ENCODE data around the gene CTRL. TPM values are rescaled to one million over a fixed set of nuclear protein-coding genes. Genes with fewer than 3 reads are reported as not detected.

Gene CTRL
- total and polyA plus RNA-seq, 7 donors: 0.71 to 2.1 (median 1.2) TPM; not detected in 3

DNA sequence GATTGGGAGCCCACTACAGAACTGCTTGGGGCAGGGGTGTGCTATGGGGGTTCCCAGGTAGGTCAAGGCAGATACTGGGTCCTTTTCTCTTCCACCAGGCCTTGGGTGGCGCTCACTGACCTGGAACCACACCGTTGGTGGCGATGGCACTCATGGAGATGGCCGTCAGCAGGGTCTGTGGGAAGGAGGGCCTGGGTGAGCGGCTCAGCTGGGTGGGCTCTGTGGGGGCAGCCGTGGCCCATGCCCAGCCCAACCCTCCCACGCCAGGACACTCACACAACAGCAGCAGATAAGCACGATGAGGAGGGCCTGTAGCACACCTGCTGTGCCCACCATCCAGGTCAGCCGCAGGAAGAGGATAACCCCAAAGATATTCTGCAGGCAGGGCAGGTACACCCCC is 26.0 kb upstream of the CTRL start:
- Histone ChIP-seq H3K27ac (peak overlapping the region in 2 of 4 donors; percentile 4 to 60), H3K4me1 (peaks cover 0 to 35% (median 26%) of the 10 kb centered on the region in 4 donors), H3K36me3 (peaks cover 33 to 99% (median 47%) of the 10 kb centered on the region in 4 donors), H3K4me3 (no peak overlapping the region), H3K9me3 (no peaks in the 10 kb centered on the region), H3K27me3 (no peaks in the 10 kb centered on the region)
- intact Hi-C loops (cut with DNase I): no loop called here
- WGBS, 2 donors: 95% methylated on average over 9 of the region's 9 CpGs
- TF ChIP-seq EP300 (IDR thresholded peaks at IDR 0.05) (no peak), POLR2AphosphoS5 (IDR thresholded peaks at IDR 0.05) (no peak), POLR2A (IDR thresholded peaks at IDR 0.05) (no peak), CTCF (IDR thresholded peaks at IDR 0.05) (no peak)
- DNase-seq: no peak

GRCh38 chr16:67954421-67955196 is 22.9 kb upstream of the CTRL start:
- TF ChIP-seq CTCF (IDR thresholded peaks at IDR 0.05) (no peak), POLR2A (IDR thresholded peaks at IDR 0.05) (no peak), EP300 (IDR thresholded peaks at IDR 0.05) (no peak), POLR2AphosphoS5 (IDR thresholded peaks at IDR 0.05) (no peak)
- H3K4me3 ChIP-seq: no peak overlapping the region
- intact Hi-C loops (cut with DNase I): no loop called here
- H3K27me3 ChIP-seq: no peaks in the 10 kb centered on the region
- 90% methylated on average over 10 of the region's 10 CpGs for WGBS, 2 donors
- peaks cover 0 to 27% (median 23%) of the 10 kb centered on the region in 4 donors for H3K4me1 ChIP-seq
- H3K27ac ChIP-seq: peak overlapping the region in 1 of 4 donors; percentile 34
- H3K9me3 ChIP-seq: no peaks in the 10 kb centered on the region
- H3K36me3 ChIP-seq: peaks cover 31 to 98% (median 42%) of the 10 kb centered on the region in 4 donors
- no peak for DNase-seq

- intact Hi-C loops (cut with DNase I): no loop called here
- no peak for DNase-seq
- TF ChIP-seq EP300 (IDR thresholded peaks at IDR 0.05) (no peak), CTCF (IDR thresholded peaks at IDR 0.05) (no peak), POLR2AphosphoS5 (IDR thresholded peaks at IDR 0.05) (no peak), POLR2A (IDR thresholded peaks at IDR 0.05) (no peak)
- Histone ChIP-seq H3K4me3 (no peak overlapping the region), H3K36me3 (peaks cover 36 to 98% (median 44%) of the 10 kb centered on the region in 4 donors), H3K27ac (peak overlapping the region in 1 of 4 donors; percentile 34), H3K9me3 (no peaks in the 10 kb centered on the region), H3K27me3 (no peaks in the 10 kb centered on the region), H3K4me1 (peaks cover 0 to 19% (median 15%) of the 10 kb centered on the region in 4 donors)
- 87 to 91% methylated on average over 8 of the region's 8 CpGs for WGBS, 2 donors
Observed at GRCh38 chr16:67953641-67954375, 22.1 kb upstream of the CTRL start.

DNA sequence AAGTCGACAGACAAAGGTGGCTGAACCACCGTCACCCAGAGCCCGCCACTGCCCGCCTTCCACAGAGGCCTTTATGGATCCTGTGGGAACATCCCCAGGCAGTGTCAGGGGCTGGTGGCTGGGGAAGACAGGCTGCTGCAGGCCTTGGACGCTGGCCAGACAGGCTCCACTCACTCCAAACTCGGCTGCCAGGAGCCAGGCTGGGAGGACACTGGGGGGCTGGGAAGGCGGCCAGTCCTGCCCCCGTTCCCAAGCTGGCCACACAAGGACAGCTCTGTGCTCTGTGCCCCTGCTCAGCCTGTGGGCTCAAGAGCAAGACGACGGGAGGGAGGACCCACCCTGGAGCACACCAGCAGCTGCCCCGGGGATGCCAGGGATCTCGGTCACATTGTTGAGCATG is 19.8 kb upstream of the CTRL start:
- DNase-seq: peak; percentile 84
- TF ChIP-seq POLR2A (IDR thresholded peaks at IDR 0.05): no peak
- TF ChIP-seq POLR2AphosphoS5 (IDR thresholded peaks at IDR 0.05): peak in 2 of 4 donors; percentile 41 to 49
- Histone ChIP-seq H3K36me3 (peaks cover 48 to 99% (median 57%) of the 10 kb centered on the region in 4 donors), H3K4me1 (peaks cover 0 to 18% (median 15%) of the 10 kb centered on the region in 4 donors), H3K9me3 (no peaks in the 10 kb centered on the region), H3K27ac (peak overlapping the region; percentile 24 to 59 (median 51)), H3K27me3 (no peaks in the 10 kb centered on the region), H3K4me3 (no peak overlapping the region)
- intact Hi-C loops (cut with DNase I): no loop called here
- 58 to 80% methylated on average over 12 of the region's 12 CpGs for WGBS, 2 donors

DNA sequence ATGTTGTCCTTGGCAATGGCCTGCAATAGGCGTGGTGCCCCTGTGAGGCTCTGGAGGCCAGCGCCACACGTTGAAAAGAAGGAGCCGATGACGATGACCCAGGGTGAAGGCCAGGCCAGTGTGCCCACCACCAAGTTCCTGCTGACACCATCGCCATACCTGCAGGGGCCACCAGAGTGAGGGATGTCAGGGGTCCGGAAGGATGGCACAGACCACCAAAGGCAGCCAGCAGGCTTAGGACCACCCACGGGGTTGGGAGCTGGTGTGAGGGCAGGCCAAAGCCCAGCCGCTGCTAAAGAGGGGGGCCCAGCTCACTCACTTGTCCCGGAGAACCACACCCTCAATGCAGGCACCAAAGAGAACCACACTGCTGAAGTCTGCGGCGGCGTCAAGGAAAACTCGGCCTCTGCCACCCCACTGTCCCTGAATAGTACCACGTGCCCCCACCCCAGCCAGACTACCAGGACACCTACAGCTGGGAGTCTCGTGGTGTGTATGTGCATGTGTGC is 18.7 kb upstream of the CTRL start:
- Histone ChIP-seq H3K36me3 (peaks cover 58 to 99% (median 66%) of the 10 kb centered on the region in 4 donors), H3K27ac (peak overlapping the region in 1 of 4 donors; percentile 59), H3K4me1 (peaks cover 0 to 21% (median 19%) of the 10 kb centered on the region in 4 donors), H3K9me3 (no peaks in the 10 kb centered on the region), H3K4me3 (no peak overlapping the region), H3K27me3 (no peaks in the 10 kb centered on the region)
- intact Hi-C loops (cut with DNase I): no loop called here
- WGBS, 2 donors: 80 to 94% methylated on average over 16 of the region's 16 CpGs
- TF ChIP-seq POLR2AphosphoS5 (IDR thresholded peaks at IDR 0.05): no peak
- TF ChIP-seq POLR2A (IDR thresholded peaks at IDR 0.05): no peak
- no peak for TF ChIP-seq CTCF (IDR thresholded peaks at IDR 0.05)
- TF ChIP-seq EP300 (IDR thresholded peaks at IDR 0.05): no peak
- DNase-seq: no peak
